Measurements from ENCODE around the gene CNP.
A peak's percentile ranks its signal among the peaks of the same experiment; 100 is the strongest.
"Not testable (repeated sequence)": the region's sequence is repeated elsewhere in the genome, so short reads cannot be mapped to it uniquely, and the experiment has no call there.

Gene CNP

DNA sequence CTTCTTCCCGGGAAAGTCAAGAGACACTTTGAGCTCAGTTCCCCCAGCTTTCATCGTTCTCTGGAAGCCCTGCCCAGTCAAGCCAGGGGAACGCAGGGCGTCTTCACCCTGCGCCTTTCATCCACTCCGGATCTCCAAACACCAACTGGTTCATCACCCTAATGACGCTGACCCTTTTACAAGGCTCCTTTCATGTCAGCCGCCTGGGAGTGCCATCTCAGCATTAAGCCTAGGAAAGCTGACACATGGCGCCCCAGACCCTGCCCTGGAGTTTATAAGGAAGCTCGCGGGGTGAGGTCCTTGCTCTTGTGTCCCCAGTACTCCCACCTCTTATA, 51.2 kb downstream of the CNP start:
- intact Hi-C loops (cut with DNase I; ENCODE audit: low total_unique reads) = no loop called here
- Histone ChIP-seq H3K4me1 (peaks cover 0 to 56% (median 53%) of the 10 kb centered on the region in 4 donors), H3K27me3 (no peaks in the 10 kb centered on the region), H3K36me3 (peaks cover 9 to 15% (median 14%) of the 10 kb centered on the region in 3 donors), H3K27ac (peak overlapping the region; percentile 79 to 89), H3K9me3 (no peaks in the 10 kb centered on the region), H3K4me3 (peak overlapping the region; percentile 83 to 87)
- TF ChIP-seq, protein P1, sequence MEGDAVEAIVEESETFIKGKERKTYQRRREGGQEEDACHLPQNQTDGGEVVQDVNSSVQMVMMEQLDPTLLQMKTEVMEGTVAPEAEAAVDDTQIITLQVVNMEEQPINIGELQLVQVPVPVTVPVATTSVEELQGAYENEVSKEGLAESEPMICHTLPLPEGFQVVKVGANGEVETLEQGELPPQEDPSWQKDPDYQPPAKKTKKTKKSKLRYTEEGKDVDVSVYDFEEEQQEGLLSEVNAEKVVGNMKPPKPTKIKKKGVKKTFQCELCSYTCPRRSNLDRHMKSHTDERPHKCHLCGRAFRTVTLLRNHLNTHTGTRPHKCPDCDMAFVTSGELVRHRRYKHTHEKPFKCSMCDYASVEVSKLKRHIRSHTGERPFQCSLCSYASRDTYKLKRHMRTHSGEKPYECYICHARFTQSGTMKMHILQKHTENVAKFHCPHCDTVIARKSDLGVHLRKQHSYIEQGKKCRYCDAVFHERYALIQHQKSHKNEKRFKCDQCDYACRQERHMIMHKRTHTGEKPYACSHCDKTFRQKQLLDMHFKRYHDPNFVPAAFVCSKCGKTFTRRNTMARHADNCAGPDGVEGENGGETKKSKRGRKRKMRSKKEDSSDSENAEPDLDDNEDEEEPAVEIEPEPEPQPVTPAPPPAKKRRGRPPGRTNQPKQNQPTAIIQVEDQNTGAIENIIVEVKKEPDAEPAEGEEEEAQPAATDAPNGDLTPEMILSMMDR (IDR thresholded peaks at IDR 0.05) = no peak
- DNase-seq = peak in 1 of 2 donors; percentile 63

- Histone ChIP-seq H3K27ac (peak overlapping the region; percentile 79 to 89), H3K4me3 (peak overlapping the region in 1 of 2 donors; percentile 83), H3K27me3 (no peaks in the 10 kb centered on the region), H3K4me1 (peaks cover 0 to 51% (median 48%) of the 10 kb centered on the region in 4 donors), H3K9me3 (no peaks in the 10 kb centered on the region), H3K36me3 (peaks cover 13 to 20% (median 19%) of the 10 kb centered on the region in 3 donors)
- intact Hi-C loops (cut with DNase I; ENCODE audit: low total_unique reads) = no loop called here
- DNase-seq = peak in 1 of 2 donors; percentile 9
- TF ChIP-seq, protein P1 (IDR thresholded peaks at IDR 0.05) = no peak
Measured at GRCh38 chr17:42018339-42018738, 51.7 kb downstream of the CNP start.

DNA sequence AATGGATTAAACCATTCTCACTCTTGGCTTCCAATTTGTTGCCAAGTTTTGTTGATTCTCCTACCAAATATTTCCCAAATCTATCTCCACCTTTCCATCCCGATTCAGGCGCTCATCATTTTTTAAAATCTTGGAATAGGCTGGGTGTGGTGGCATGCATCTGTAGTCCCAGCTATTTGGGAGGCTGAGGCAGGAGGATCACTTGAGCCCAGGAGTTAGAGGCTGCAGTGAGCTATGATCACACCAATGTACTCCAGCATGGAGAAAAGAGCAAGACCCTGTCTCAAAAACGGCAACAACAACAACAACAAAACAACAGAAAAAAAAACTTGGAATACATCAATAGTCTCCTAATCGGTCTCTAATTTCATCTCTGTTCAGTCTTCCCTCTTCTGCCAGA, 52.4 kb downstream of the CNP start:
- no peak for DNase-seq
- intact Hi-C loops (cut with DNase I; ENCODE audit: low total_unique reads) = no loop called here
- peaks cover 18 to 26% (median 24%) of the 10 kb centered on the region in 3 donors for H3K36me3 ChIP-seq
- H3K9me3 ChIP-seq = no peaks in the 10 kb centered on the region
- H3K4me1 ChIP-seq = peaks cover 0 to 47% (median 42%) of the 10 kb centered on the region in 4 donors
- H3K27ac ChIP-seq = no peak overlapping the region
- H3K27me3 ChIP-seq = no peaks in the 10 kb centered on the region
- TF ChIP-seq, protein P1 (IDR thresholded peaks at IDR 0.05) = no peak
- H3K4me3 ChIP-seq = no peak overlapping the region

DNA sequence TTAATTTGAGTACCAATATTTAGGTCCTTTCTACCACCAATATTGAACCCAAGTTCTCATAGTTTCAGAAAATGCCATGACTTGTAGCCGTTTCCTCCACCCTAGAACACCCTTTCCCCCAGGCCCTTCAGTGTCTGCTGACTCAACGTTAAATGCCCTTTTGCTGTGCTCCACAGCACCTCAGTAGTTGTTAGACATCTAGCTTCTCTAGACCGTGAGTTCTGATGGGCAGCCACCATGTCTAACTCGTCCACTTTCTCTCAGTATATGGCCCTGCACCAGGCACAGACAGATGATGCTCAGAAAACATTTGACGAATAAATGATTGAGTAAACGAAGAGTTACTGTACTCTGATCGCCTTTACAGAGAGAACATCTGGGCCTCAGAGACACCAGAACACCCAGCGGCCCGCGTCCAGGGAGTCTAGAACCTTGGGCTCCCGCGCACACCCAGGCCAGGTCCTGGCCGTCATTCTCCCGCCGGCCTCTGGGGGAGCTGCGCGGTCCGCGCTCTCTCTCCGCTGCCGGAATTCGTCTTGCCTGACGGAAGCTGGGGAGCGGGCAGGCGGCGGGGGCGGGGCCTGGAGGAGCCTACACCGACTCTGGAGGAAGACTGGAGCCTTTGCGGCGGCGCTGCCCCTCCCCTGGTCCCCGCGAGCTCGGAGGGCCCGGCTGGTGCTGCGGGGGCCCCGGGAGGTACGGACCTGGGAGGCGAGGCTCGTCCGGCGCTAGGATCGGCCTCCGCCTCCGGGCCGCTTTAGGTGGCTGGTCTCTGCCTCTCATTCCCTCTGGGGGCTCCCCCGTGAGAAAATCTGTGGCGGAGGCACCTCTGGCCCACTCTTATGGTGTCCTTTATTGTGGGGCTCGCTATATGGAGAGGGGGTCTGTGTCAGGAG, 53.2 kb downstream of the CNP start, which contains the start of gene NKIRAS2:
Gene NKIRAS2 (plus strand): TSS at position 582 of the 896 bp plus-strand sequence. CDS start 1,488 bp downstream, outside the sequence.
- TF ChIP-seq, protein P1 (IDR thresholded peaks at IDR 0.05) = peak; percentile 93 to 95
- Histone ChIP-seq H3K27me3 (no peaks in the 10 kb centered on the region), H3K9me3 (no peaks in the 10 kb centered on the region), H3K36me3 (peaks cover 22 to 32% (median 27%) of the 10 kb centered on the region in 3 donors), H3K27ac (peak within 1 kb of the TSS; percentile 80 to 86), H3K4me3 (peak within 1 kb of the TSS; percentile 73 to 78), H3K4me1 (peaks cover 0 to 42% (median 37%) of the 10 kb centered on the region in 4 donors)
- intact Hi-C loops (cut with DNase I; ENCODE audit: low total_unique reads) = loop anchor here (5.0 kb wide), 1 partner anchor 57 kb away; no protein-coding TSS in a partner anchor
- peak; percentile 94 to 97 for DNase-seq

DNA sequence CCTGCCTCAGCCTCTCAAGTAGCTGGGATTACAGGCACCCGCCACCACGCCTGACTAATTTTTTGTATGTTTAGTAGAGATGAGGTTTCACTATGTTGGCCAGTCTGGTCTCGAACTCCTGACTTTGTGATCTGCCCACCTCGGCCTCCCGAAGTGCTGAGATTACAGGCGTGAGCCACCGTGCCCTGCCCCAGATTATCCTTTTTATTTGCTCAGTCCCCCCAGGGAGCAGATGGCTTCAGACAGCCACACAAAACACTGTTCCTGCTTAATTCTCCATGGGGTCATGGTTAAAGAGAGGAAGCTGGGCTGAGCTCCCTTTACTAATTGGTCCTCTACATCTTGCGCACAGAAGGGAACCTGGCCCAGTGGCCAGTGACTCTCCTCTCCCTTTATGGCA, 54.2 kb downstream of the CNP start:
- intact Hi-C loops (cut with DNase I; ENCODE audit: low total_unique reads) = loop anchor here (5.0 kb wide), 1 partner anchor 59 kb away; no protein-coding TSS in a partner anchor
- Histone ChIP-seq H3K4me3 (peak overlapping the region; percentile 73 to 78), H3K4me1 (peaks cover 0 to 38% (median 30%) of the 10 kb centered on the region in 4 donors), H3K27ac (peak overlapping the region; percentile 80 to 86), H3K36me3 (peaks cover 22 to 32% (median 27%) of the 10 kb centered on the region in 3 donors)
- H3K9me3 ChIP-seq, H3K27me3 ChIP-seq: not testable (repeated sequence)
- peak in 1 of 2 donors; percentile 41 for DNase-seq

All from tibial artery (tissue), 4 donors.